ENCODE results near the gene MAOB. TPM values are rescaled to one million over a fixed set of nuclear protein-coding genes. Genes with fewer than 3 reads are reported as not detected.

MAOB gene
- total and polyA plus RNA-seq, 2 donors (not counting 3 experiments of a cell fraction or from before 2014, with no cell fraction given): not detected

DNA sequence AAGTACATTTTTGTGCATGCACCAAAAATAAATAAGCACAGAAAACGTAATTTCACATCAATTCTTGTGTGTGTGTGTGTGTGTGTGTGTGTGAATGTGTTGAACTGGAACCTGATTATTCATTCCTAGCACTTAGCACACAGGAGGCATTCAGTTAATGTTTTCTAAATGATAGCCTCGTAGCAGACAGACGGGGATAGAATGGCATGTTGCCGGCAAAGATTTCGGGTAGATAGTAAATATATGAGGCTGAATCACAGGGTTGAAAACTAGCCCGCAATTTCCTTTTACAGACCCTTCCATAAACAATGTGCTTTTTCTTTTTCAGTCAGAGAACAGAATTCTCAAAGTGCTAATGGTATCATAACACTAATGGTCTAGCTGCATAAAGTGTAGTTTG is 13.5 kb downstream of the MAOB start:
- ChIA-PET POLR2A (no interaction called here), CTCF (no interaction called here)
- Histone ChIP-seq H3K36me3 (ENCODE audit: control insufficient read depth in 2 of 2, extremely low read depth in 1 of 2, insufficient read depth in 2 of 2, low read length in 2 of 2) (no peaks in the 10 kb centered on the region), H2AFZ (ENCODE audit: low read depth, low read length) (no peak overlapping the region), H4K20me1 (replicated peaks; ENCODE audit: control insufficient read depth, extremely low read depth, insufficient read depth, low read length) (no peaks in the 10 kb centered on the region), H3K4me3 (replicated peaks in 1 of 3; ENCODE audit: insufficient read depth in 1 of 3, low read depth in 1 of 3, low read length in 3 of 3) (no peak overlapping the region), H3K9me1 (replicated peaks; ENCODE audit: control insufficient read depth, extremely low read depth, insufficient read depth, low read length) (no peaks in the 10 kb centered on the region), H3K79me2 (ENCODE audit: control insufficient read depth, insufficient read depth, low read length) (no peaks in the 10 kb centered on the region), H3K27me3 (ENCODE audit: control insufficient read depth in 2 of 2, insufficient read depth in 2 of 2, low read length in 2 of 2) (no peaks in the 10 kb centered on the region), H3K4me2 (ENCODE audit: insufficient read depth, low read length) (no peak overlapping the region), H3K9me3 (replicated peaks; ENCODE audit: control insufficient read depth, insufficient read depth, low read length) (no peaks in the 10 kb centered on the region), H3K4me1 (ENCODE audit: control insufficient read depth, extremely low read depth, insufficient read depth, low read length) (no peaks in the 10 kb centered on the region), H3K27ac (ENCODE audit: insufficient read depth, low read depth, low read length) (no peak overlapping the region), H3K9ac (replicated peaks; ENCODE audit: extremely low read depth, insufficient read depth, low read length) (no peak overlapping the region)
- no peak for DNase-seq (ENCODE audit: low read depth, low spot score)
- dilution Hi-C loops (cut with MboI; ENCODE audit: extremely low pct_ligation_motif_present, low sequenced_read_pairs): no loop called here
- no TSS peak for BruUV-seq (replicated peaks)
- FAIRE-seq: peak; percentile 76
- intact Hi-C loops (cut with micrococcal nuclease): no loop called here
- TF ChIP-seq, protein P1, sequence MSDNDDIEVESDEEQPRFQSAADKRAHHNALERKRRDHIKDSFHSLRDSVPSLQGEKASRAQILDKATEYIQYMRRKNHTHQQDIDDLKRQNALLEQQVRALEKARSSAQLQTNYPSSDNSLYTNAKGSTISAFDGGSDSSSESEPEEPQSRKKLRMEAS (IDR thresholded peaks at IDR 0.05; ENCODE audit: insufficient read depth, insufficient read length): no peak
- TF ChIP-seq POLR2AphosphoS5 (IDR thresholded peaks at IDR 0.05; ENCODE audit: insufficient read depth, low read depth, low read length): no peak
- no peak for TF ChIP-seq POLR2A (IDR thresholded peaks at IDR 0.05; ENCODE audit: low read depth, low read length)
- TF ChIP-seq FOS (IDR thresholded peaks at IDR 0.05; ENCODE audit: borderline replicate concordance, insufficient read depth, low read length): no peak
- no peak for TF ChIP-seq EZH2 (IDR thresholded peaks at IDR 0.05; ENCODE audit: borderline replicate concordance, low read depth, low read length, severe bottlenecking)
- TF ChIP-seq JUN (IDR thresholded peaks at IDR 0.05; ENCODE audit: borderline replicate concordance, insufficient read depth, insufficient read length, low read depth): no peak
- TF ChIP-seq GATA2 (IDR thresholded peaks at IDR 0.05; ENCODE audit: insufficient read depth, insufficient read length, low read depth, low read length): no peak
- TF ChIP-seq MYC (IDR thresholded peaks at IDR 0.05; ENCODE audit: low read depth, low read length): no peak
- TF ChIP-seq, protein P2, sequence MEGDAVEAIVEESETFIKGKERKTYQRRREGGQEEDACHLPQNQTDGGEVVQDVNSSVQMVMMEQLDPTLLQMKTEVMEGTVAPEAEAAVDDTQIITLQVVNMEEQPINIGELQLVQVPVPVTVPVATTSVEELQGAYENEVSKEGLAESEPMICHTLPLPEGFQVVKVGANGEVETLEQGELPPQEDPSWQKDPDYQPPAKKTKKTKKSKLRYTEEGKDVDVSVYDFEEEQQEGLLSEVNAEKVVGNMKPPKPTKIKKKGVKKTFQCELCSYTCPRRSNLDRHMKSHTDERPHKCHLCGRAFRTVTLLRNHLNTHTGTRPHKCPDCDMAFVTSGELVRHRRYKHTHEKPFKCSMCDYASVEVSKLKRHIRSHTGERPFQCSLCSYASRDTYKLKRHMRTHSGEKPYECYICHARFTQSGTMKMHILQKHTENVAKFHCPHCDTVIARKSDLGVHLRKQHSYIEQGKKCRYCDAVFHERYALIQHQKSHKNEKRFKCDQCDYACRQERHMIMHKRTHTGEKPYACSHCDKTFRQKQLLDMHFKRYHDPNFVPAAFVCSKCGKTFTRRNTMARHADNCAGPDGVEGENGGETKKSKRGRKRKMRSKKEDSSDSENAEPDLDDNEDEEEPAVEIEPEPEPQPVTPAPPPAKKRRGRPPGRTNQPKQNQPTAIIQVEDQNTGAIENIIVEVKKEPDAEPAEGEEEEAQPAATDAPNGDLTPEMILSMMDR (IDR thresholded peaks at IDR 0.05; ENCODE audit: extremely low read depth in 1 of 2, insufficient read depth in 1 of 2, low read depth in 1 of 2, low read length in 2 of 2): no peak

Data from endothelial cell of umbilical vein (primary cell).